Umbilical cord (tissue), 2 donors: Measurements from ENCODE around the gene CBR1. TPM values are rescaled to one million over a fixed set of nuclear protein-coding genes. Genes with fewer than 3 reads are reported as not detected.

Experiments used
- DNase-seq: peaks from one replicate; pipeline ENCODE4 v3.0.0-alpha.2; 2015; ENCODE audit warnings: low spot score
- total RNA-seq: library from RNA; depleted of rRNA; stranded (reverse); fragments of >200 nt; gene quantifications from one replicate; pipeline ENCODE4 v1.2.3, GENCODE V29; 2014; ENCODE audit warnings: low replicate concordance; ENCODE audit not compliant: insufficient read depth

The CBR1 gene
- total RNA-seq, 1 donor from 2014 or later: 86.4 TPM

GRCh38 chr21:36115138-36115730 lies 45.4 kb downstream of the CBR1 start:
- DNase-seq: no peak

GRCh38 chr21:36117286-36117741 lies 47.5 kb downstream of the CBR1 start:
- no peak for DNase-seq

GRCh38 chr21:36120304-36120888 lies 50.6 kb downstream of the CBR1 start:
- no peak for DNase-seq

Other genes starting within 250 kb of the CBR1 start
- gene SETD4, start 9.5 kb upstream of the CBR1 start, total RNA-seq: 11.1 TPM
- not detected for gene CBR3, start 65.1 kb downstream of the CBR1 start, total RNA-seq
- gene DOP1B, start 86.8 kb downstream of the CBR1 start, total RNA-seq: 13.2 TPM